ENCODE data around the gene BHLHA9.

DNA sequence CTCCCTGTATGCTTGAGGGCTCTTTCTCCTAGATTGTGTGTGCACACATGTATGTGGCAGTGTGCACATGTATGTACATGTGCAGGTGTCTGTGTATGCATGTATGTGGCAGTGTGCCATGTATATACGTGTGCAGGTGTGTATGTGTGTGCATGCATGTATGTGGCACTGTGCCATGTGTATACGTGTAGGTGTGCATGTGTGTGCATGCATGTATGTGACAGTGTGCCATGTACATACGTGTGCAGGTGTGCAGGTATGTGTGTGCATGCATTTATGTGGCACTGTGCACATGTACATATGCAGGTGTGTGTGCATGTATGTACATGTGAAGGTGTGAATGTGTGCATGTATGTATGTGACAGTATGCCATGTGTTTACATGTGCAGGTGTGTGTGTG, 43.9 kb upstream of the BHLHA9 start:
- no peak for TF ChIP-seq CTCF (IDR thresholded peaks at IDR 0.05)
- TF ChIP-seq, protein P1, sequence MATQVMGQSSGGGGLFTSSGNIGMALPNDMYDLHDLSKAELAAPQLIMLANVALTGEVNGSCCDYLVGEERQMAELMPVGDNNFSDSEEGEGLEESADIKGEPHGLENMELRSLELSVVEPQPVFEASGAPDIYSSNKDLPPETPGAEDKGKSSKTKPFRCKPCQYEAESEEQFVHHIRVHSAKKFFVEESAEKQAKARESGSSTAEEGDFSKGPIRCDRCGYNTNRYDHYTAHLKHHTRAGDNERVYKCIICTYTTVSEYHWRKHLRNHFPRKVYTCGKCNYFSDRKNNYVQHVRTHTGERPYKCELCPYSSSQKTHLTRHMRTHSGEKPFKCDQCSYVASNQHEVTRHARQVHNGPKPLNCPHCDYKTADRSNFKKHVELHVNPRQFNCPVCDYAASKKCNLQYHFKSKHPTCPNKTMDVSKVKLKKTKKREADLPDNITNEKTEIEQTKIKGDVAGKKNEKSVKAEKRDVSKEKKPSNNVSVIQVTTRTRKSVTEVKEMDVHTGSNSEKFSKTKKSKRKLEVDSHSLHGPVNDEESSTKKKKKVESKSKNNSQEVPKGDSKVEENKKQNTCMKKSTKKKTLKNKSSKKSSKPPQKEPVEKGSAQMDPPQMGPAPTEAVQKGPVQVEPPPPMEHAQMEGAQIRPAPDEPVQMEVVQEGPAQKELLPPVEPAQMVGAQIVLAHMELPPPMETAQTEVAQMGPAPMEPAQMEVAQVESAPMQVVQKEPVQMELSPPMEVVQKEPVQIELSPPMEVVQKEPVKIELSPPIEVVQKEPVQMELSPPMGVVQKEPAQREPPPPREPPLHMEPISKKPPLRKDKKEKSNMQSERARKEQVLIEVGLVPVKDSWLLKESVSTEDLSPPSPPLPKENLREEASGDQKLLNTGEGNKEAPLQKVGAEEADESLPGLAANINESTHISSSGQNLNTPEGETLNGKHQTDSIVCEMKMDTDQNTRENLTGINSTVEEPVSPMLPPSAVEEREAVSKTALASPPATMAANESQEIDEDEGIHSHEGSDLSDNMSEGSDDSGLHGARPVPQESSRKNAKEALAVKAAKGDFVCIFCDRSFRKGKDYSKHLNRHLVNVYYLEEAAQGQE (IDR thresholded peaks at IDR 0.05; ENCODE audit: insufficient read depth in 1 of 2, low read depth in 2 of 2, low read length in 1 of 2), result no peak
- no peak for TF ChIP-seq POLR2AphosphoS5 (IDR thresholded peaks at IDR 0.05; ENCODE audit: low read depth, low read length)
- no peak for TF ChIP-seq SIN3A (IDR thresholded peaks at IDR 0.05; ENCODE audit: borderline replicate concordance, insufficient read depth, low read depth, low read length)

All from Panc1 (cell line).